GM06990 (cell line): ENCODE data around the gene DOK4.

Experiments used
- DNase-seq: peaks from one replicate; pipeline ENCODE4 v3.0.0-alpha.2; 2011; ENCODE audit not compliant: insufficient read length; ENCODE audit errors: extremely low read depth
- H3K27me3 ChIP-seq: replicated peaks from 2 replicates; pipeline ENCODE4 v1.6.0; 2011; ENCODE audit warnings: low read length; ENCODE audit not compliant: control insufficient read depth, insufficient read depth
- H3K36me3 ChIP-seq: 2 replicates; pipeline ENCODE4 v1.5.1; 2011; ENCODE audit warnings: low read length; ENCODE audit not compliant: control insufficient read depth, insufficient read depth
- H3K4me3 ChIP-seq: replicated peaks from 2 replicates; pipeline ENCODE4 v1.5.1; 2011; ENCODE audit warnings: low read depth, mild to moderate bottlenecking, control low read depth, low read length
- TF ChIP-seq, protein P1 (sequence below): IDR thresholded peaks from 2 replicates; pipeline ENCODE4 v1.5.1; 2011; ENCODE audit warnings: low read length, control low read depth, mild to moderate bottlenecking, inconsistent platforms; ENCODE audit not compliant: insufficient read depth, poor library complexity, severe bottlenecking

Gene DOK4

DNA sequence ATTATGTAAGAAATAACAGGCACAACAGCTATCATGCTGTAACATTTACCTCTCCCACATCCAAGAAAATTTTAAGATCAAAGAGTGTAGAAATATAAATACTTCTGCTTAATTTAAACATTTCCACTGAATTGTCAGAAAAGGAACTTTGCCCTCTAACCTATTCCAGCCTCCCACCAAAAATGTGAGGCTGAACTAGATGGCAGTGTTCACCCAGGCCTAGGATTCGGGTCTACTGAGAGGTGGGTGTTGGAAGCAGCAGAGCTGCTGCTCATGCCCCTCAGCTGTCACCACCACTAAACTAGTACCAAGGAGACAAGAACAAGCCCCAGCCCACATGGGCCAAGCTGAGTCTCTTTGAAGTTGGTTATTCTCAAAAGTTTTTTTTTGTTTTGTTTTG lies 50.5 kb downstream of the DOK4 start:
- Histone ChIP-seq H3K4me3 (no peak overlapping the region), H3K27me3 (no peaks in the 10 kb centered on the region), H3K36me3 (peaks cover 15% of the 10 kb centered on the region)
- no peak for DNase-seq
- TF ChIP-seq, protein P1, sequence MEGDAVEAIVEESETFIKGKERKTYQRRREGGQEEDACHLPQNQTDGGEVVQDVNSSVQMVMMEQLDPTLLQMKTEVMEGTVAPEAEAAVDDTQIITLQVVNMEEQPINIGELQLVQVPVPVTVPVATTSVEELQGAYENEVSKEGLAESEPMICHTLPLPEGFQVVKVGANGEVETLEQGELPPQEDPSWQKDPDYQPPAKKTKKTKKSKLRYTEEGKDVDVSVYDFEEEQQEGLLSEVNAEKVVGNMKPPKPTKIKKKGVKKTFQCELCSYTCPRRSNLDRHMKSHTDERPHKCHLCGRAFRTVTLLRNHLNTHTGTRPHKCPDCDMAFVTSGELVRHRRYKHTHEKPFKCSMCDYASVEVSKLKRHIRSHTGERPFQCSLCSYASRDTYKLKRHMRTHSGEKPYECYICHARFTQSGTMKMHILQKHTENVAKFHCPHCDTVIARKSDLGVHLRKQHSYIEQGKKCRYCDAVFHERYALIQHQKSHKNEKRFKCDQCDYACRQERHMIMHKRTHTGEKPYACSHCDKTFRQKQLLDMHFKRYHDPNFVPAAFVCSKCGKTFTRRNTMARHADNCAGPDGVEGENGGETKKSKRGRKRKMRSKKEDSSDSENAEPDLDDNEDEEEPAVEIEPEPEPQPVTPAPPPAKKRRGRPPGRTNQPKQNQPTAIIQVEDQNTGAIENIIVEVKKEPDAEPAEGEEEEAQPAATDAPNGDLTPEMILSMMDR: no peak

DNA sequence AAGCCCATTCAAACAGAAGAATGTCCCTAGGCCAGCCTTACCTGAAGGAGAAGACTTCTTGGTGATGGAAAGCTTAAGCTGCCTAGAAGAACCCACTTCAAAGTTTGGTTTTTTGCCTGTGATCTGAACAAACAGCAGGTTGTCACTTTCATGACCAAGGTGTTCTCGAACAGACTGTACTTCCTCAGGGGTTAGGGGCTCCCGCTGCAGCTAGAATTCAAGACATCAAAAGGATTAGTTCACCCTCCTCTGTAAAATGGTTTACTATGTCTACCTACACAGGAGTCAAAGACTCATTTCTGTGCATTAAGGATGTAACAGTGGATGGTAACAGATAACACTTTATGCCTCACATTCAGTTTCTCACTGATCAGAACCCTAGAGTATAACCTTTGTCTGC lies 52.3 kb downstream of the DOK4 start:
- Histone ChIP-seq H3K27me3 (no peaks in the 10 kb centered on the region), H3K36me3 (peaks cover 21% of the 10 kb centered on the region), H3K4me3 (no peak overlapping the region)
- no peak for DNase-seq
- TF ChIP-seq, protein P1: no peak

DNA sequence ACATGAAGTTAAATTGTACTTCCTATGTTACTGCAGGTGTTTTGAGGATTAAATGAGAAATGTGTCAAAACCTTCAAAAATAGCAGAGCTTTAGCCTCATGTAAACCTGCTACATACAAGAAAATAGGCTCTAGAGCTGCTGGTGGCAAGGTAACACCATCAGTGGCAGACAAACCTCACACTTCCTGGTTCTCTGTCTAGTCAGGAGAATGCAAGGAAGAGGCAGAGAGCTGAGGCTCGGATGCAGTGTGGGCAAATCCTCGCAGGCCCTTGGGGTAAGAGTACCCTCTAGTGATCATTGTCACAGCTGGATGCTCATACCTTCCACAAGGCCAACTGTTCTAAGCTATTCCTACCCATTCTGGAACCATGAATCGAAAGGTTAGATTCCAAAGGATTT lies 53.3 kb downstream of the DOK4 start:
- H3K4me3 ChIP-seq: no peak overlapping the region
- no peaks in the 10 kb centered on the region for H3K27me3 ChIP-seq
- peaks cover 23% of the 10 kb centered on the region for H3K36me3 ChIP-seq
- no peak for DNase-seq
- TF ChIP-seq, protein P1: no peak

DNA sequence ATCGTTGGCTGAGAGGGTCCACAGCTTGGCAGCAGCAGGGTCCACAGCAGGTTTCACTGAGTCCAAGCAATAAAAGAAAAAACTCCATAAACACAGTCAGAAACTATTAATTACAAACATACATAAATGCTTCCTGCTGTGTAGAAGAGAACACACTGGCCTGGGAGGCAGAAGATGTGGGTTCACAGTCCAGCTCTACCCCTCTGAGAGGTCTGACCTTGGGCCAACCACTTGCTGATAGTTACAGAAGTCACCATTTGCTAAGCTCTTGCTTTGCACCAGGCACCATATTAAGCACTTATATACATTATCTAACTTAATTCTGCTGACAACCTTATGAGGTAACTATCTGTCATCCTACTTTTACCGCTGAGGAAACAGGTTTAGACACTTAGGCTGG lies 53.8 kb downstream of the DOK4 start:
- H3K36me3 ChIP-seq: peaks cover 26% of the 10 kb centered on the region
- TF ChIP-seq, protein P1: no peak
- no peak for DNase-seq
- no peak overlapping the region for H3K4me3 ChIP-seq
- H3K27me3 ChIP-seq: no peaks in the 10 kb centered on the region

DNA sequence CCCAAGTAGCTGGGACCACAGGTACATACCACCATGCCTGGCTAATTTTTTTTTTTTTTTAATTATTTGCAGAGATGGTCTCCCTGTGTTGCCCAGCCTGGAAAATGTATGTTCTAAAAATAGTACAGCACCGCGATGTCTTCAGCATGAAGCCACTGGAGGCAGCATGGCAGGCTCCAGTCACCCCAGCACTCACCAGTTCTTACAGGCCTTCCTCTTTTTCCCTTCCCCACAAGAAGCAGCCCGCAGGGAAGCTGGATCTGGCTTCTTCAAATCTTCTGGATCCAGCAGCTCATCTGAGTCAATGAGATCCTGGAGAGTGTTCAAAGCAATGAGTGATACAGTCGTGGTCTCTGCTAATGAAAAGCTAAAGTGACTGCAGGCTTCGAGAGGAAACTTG lies 55.3 kb downstream of the DOK4 start:
- H3K27me3 ChIP-seq: no peaks in the 10 kb centered on the region
- DNase-seq: no peak
- TF ChIP-seq, protein P1: no peak
- no peak overlapping the region for H3K4me3 ChIP-seq
- H3K36me3 ChIP-seq: peaks cover 27% of the 10 kb centered on the region

DNA sequence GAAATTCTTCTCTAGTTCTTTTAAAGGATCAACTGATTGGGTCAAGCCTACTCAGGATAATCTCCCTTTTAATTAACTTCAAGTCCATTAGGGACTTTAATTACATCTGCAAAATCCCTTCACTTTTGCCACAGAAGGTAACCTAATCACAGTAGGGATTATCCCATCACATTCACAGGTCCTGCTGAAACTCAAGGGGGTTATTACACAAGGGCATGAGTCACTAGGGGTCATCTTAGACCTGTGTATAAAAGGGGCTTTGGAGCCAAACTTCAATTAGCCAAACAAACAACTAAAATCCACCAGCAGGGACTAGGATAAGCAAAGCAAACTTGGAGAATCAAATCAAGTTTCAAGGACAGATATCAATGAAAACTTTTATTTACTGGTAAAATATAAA lies 58.5 kb downstream of the DOK4 start:
- no peak for DNase-seq
- TF ChIP-seq, protein P1: no peak
- Histone ChIP-seq H3K36me3 (peaks cover 22% of the 10 kb centered on the region), H3K4me3 (no peak overlapping the region), H3K27me3 (no peaks in the 10 kb centered on the region)
